ENCODE results near the gene DEFB110.

The DEFB110 gene

GRCh38 chr6:49986551-49986950 lies 35.2 kb downstream of the DEFB110 start:
- no peak for TF ChIP-seq CTCF (IDR thresholded peaks at IDR 0.05; ENCODE audit: low read length, missing control alignments)
- no peak for DNase-seq (ENCODE audit: low read depth)
- H3K4me3 ChIP-seq (replicated peaks; ENCODE audit: low read depth, low read length) = no peak overlapping the region

- no peak for TF ChIP-seq CTCF (IDR thresholded peaks at IDR 0.05; ENCODE audit: low read length, missing control alignments)
- H3K4me3 ChIP-seq (replicated peaks; ENCODE audit: low read depth, low read length) = no peak overlapping the region
- DNase-seq (ENCODE audit: low read depth) = no peak
Observed at GRCh38 chr6:49982046-49982445, 39.7 kb downstream of the DEFB110 start.

GRCh38 chr6:49980898-49981297 lies 40.9 kb downstream of the DEFB110 start:
- no peak for DNase-seq (ENCODE audit: low read depth)
- H3K4me3 ChIP-seq (replicated peaks; ENCODE audit: low read depth, low read length) = no peak overlapping the region
- TF ChIP-seq CTCF (IDR thresholded peaks at IDR 0.05; ENCODE audit: low read length, missing control alignments) = no peak

GRCh38 chr6:49979584-49979983 lies 42.2 kb downstream of the DEFB110 start:
- no peak for DNase-seq (ENCODE audit: low read depth)
- H3K4me3 ChIP-seq (replicated peaks; ENCODE audit: low read depth, low read length) = no peak overlapping the region
- TF ChIP-seq CTCF (IDR thresholded peaks at IDR 0.05; ENCODE audit: low read length, missing control alignments) = no peak

GRCh38 chr6:49978332-49979226 lies 43.2 kb downstream of the DEFB110 start:
- DNase-seq (ENCODE audit: low read depth) = no peak
- TF ChIP-seq CTCF (IDR thresholded peaks at IDR 0.05; ENCODE audit: low read length, missing control alignments) = no peak
- no peak overlapping the region for H3K4me3 ChIP-seq (replicated peaks; ENCODE audit: low read depth, low read length)

GRCh38 chr6:49969605-49970004 lies 52.2 kb downstream of the DEFB110 start, which contains the start of gene DEFB113:
TSS of gene DEFB113 (minus strand) at chr6:49969625. CDS start at chr6:49969625, 0 bp downstream.
- no peak for DNase-seq (ENCODE audit: low read depth)
- no peak within 1 kb of the TSS for H3K4me3 ChIP-seq (replicated peaks; ENCODE audit: low read depth, low read length)
- TF ChIP-seq CTCF (IDR thresholded peaks at IDR 0.05; ENCODE audit: low read length, missing control alignments) = no peak
